Muscle layer of colon (tissue), 2 donors: ENCODE results near the gene FEV.
"Not testable (repeated sequence)": the region's sequence is repeated elsewhere in the genome, so short reads cannot be mapped to it uniquely, and the experiment has no call there.

ENCODE experiments used
- H3K27ac ChIP-seq: one replicate; pipeline ENCODE4 v1.7.0; 2013; ENCODE audit warnings: low read depth, mild to moderate bottlenecking, low read length, moderate library complexity
- H3K27me3 ChIP-seq, 2 donors: one replicate each; pipeline ENCODE4 v1.7.0; 2013; ENCODE audit warnings: low read length in 2 of 2, mild to moderate bottlenecking in 2 of 2; ENCODE audit not compliant: insufficient read depth in 2 of 2, control insufficient read depth in 1 of 2
- H3K36me3 ChIP-seq: one replicate; pipeline ENCODE4 v1.7.0; 2013; ENCODE audit warnings: mild to moderate bottlenecking, low read length; ENCODE audit not compliant: insufficient read depth
- H3K4me1 ChIP-seq: one replicate; pipeline ENCODE4 v1.7.0; 2013; ENCODE audit warnings: mild to moderate bottlenecking, low read length; ENCODE audit not compliant: insufficient read depth
- H3K4me3 ChIP-seq, 2 donors: one replicate each; pipeline ENCODE4 v1.7.0; 2013; ENCODE audit warnings: low read length in 2 of 2, low read depth in 1 of 2, mild to moderate bottlenecking in 1 of 2, moderate library complexity in 1 of 2
- H3K9ac ChIP-seq: one replicate; pipeline ENCODE4 v1.7.0; 2013; ENCODE audit warnings: low read length
- H3K9me3 ChIP-seq: one replicate; pipeline ENCODE4 v1.7.0; 2013; ENCODE audit warnings: mild to moderate bottlenecking, low read length
- donor health status: abdominal sarcoma.
- donor health status: Adenocarcinoma of cecum.

The FEV gene

DNA sequence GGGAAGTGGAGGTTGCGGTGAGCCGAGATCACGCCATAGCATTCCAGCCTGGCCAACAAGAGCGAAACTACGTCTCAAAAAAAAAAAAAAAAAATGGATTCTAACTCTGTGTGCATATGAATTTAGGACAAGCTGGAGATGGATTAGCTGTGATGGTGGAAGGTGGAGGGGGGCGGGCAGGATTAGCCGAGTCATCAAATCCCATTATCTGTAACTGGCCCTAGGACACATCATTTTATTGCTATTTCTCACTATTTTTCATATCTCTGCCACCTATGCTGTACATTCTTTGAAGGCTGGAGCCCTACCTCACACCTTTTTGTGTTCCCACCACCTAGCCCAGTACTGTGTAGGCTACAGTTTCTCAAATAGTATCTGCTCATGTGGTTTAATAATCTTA lies 32.8 kb downstream of the FEV start:
- Histone ChIP-seq H3K4me3 (no peak overlapping the region), H3K4me1 (no peaks in the 10 kb centered on the region), H3K27me3 (peaks cover 0 to 3% of the 10 kb centered on the region in 2 donors), H3K9ac (no peak overlapping the region), H3K36me3 (no peaks in the 10 kb centered on the region), H3K9me3 (no peaks in the 10 kb centered on the region), H3K27ac (no peak overlapping the region)

DNA sequence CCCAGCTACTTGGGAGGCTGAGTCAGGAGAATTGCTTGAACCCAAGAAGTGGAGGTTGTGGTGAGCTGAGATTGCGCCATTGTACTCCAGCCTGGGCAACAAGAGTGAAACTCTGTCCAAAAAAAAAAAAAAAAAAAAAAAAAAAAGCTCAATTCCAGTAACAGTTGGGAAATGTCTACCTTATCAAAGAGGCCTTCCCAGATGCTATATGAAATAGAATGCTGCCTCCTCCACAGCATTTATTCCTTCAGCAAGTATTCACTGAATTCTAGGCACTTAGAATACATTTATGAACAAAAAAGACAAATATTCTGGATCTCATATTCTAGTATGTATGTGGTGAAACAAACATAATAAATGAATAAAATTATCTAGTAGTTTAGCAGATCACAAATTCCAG lies 38.4 kb downstream of the FEV start:
- Histone ChIP-seq H3K4me1 (no peaks in the 10 kb centered on the region), H3K4me3 (no peak overlapping the region), H3K36me3 (no peaks in the 10 kb centered on the region), H3K27ac (no peak overlapping the region), H3K9ac (no peak overlapping the region), H3K27me3 (peaks cover 0 to 7% of the 10 kb centered on the region in 2 donors), H3K9me3 (no peaks in the 10 kb centered on the region)

DNA sequence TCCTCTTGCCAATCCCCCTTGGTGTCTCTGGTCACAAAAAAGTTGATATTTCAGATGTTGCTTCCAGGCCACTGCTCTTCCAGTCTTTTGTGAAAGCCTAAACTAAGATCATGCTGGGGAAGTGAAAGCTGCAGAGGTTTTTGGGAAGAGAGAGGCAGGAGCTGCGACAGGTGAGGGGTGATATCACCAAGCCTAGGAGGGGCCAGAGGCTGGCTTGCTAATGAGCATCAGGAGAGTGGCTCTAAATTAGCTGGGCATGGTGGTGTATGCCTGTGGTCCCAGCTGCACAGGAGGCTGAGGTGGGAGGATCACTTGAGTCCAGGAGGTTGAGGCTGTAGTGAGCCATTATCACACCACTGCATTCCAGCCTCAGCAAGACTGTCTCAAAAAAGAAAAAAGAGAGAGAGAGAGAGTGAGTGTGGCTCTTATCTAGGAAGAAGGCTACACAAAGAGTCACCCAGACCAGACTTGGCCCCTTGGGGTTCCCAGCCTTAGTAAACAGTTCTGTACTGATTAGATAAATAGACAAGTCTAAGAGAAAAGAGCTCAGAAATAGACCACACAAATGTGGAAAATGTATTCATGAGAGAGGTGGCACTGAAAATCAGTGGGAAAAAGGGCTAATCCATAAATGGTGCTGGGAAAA lies 40.1 kb downstream of the FEV start:
- peaks cover 0 to 7% of the 10 kb centered on the region in 2 donors for H3K27me3 ChIP-seq
- H3K4me3 ChIP-seq: no peak overlapping the region
- H3K9me3 ChIP-seq: no peaks in the 10 kb centered on the region
- no peaks in the 10 kb centered on the region for H3K4me1 ChIP-seq
- no peak overlapping the region for H3K9ac ChIP-seq
- no peaks in the 10 kb centered on the region for H3K36me3 ChIP-seq
- H3K27ac ChIP-seq: no peak overlapping the region

GRCh38 chr2:218931751-218932150 lies 53.2 kb downstream of the FEV start:
- not testable (repeated sequence) for H3K4me3 ChIP-seq, H3K9me3 ChIP-seq, H3K27me3 ChIP-seq, H3K4me1 ChIP-seq, H3K9ac ChIP-seq, H3K27ac ChIP-seq, H3K36me3 ChIP-seq
